Colonic mucosa (tissue), 4 donors: Measurements from ENCODE around the gene SLC9A2. TPM values are rescaled to one million over a fixed set of nuclear protein-coding genes. Genes with fewer than 3 reads are reported as not detected.

Experiments
- DNase-seq: peaks from one replicate; pipeline ENCODE4 v3.0.0-alpha.2; 2020
- H3K27ac ChIP-seq: fragments of 200-600 bp; one replicate; pipeline ENCODE4 v1.8.0; 2021
- H3K27me3 ChIP-seq: fragments of 200-600 bp; one replicate; pipeline ENCODE4 v1.8.0; 2021
- H3K36me3 ChIP-seq: fragments of 200-600 bp; one replicate; pipeline ENCODE4 v1.8.0; 2021
- H3K4me1 ChIP-seq: fragments of 200-600 bp; one replicate; pipeline ENCODE4 v1.8.0; 2021; ENCODE audit warnings: mild to moderate bottlenecking
- H3K4me3 ChIP-seq: fragments of 200-600 bp; one replicate; pipeline ENCODE4 v1.8.0; 2021
- H3K9ac ChIP-seq, 2 donors: one replicate each; pipeline ENCODE4 v1.7.0; 2013; ENCODE audit warnings: control low read depth in 2 of 2, low read depth in 2 of 2, low read length in 2 of 2
- H3K9me3 ChIP-seq: fragments of 200-600 bp; one replicate; pipeline ENCODE4 v1.8.0; 2021
- intact Hi-C: fragments of 100-400 bp; cut with DNase I; formaldehyde crosslinking; loops from one replicate; pipeline ENCODE4 v1.14.1; 2022
- total RNA-seq, 2 donors: library from RNA; stranded (reverse); fragmentation: NEBNext Ultra II Directional in 1 of 2; extraction: Animal tissue kit (Norgen Biotek cat#: 25700) in 1 of 2; gene quantifications; one replicate each; pipeline ENCODE4 v1.2.1, GENCODE V29; 2021
- TF ChIP-seq, protein P1 (sequence below): fragments of 200-600 bp; IDR thresholded peaks from one replicate; pipeline ENCODE4 v1.8.0; 2022; ENCODE audit warnings: antibody characterized with exemption, mild to moderate bottlenecking
- donor health status: healthy.
- donor health status: DM: no; HTN: no; CAD: no.
- donor health status: DM: no; HTN: no; CAD: no.

Gene SLC9A2
- total RNA-seq, 2 donors from 2014 or later, result 58.4 to 76.2 TPM

DNA sequence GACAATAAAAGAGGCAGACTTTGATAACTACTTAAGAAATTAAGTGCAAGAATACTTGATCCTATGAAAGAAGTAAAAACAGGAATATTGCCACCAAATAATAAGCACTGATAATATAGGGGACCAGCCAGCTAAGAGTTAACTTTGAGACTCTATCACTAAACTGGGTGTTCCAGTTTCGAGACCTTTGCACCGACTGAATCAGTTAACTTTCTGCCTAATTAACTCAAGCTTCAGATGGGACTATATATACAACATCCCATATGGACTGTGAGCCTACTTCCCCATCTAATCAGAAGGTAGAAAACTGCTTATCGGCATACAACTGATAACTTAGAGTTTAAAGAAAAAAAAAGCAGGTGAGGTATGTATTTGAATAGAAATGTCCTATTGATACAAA lies 25.8 kb upstream of the SLC9A2 start:
- H3K4me1 ChIP-seq, result peaks cover 3% of the 10 kb centered on the region
- no peak overlapping the region for H3K9ac ChIP-seq
- H3K9me3 ChIP-seq, result no peaks in the 10 kb centered on the region
- TF ChIP-seq, protein P1, sequence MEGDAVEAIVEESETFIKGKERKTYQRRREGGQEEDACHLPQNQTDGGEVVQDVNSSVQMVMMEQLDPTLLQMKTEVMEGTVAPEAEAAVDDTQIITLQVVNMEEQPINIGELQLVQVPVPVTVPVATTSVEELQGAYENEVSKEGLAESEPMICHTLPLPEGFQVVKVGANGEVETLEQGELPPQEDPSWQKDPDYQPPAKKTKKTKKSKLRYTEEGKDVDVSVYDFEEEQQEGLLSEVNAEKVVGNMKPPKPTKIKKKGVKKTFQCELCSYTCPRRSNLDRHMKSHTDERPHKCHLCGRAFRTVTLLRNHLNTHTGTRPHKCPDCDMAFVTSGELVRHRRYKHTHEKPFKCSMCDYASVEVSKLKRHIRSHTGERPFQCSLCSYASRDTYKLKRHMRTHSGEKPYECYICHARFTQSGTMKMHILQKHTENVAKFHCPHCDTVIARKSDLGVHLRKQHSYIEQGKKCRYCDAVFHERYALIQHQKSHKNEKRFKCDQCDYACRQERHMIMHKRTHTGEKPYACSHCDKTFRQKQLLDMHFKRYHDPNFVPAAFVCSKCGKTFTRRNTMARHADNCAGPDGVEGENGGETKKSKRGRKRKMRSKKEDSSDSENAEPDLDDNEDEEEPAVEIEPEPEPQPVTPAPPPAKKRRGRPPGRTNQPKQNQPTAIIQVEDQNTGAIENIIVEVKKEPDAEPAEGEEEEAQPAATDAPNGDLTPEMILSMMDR, result no peak
- H3K27me3 ChIP-seq, result no peaks in the 10 kb centered on the region
- H3K36me3 ChIP-seq, result no peaks in the 10 kb centered on the region
- H3K4me3 ChIP-seq, result no peak overlapping the region
- H3K27ac ChIP-seq, result peak overlapping the region; percentile 3
- intact Hi-C loops, result loop anchor here (5.0 kb wide), 1 partner anchor 121 kb away; the partner anchor contains the start of gene SLC9A4
- no peak for DNase-seq

DNA sequence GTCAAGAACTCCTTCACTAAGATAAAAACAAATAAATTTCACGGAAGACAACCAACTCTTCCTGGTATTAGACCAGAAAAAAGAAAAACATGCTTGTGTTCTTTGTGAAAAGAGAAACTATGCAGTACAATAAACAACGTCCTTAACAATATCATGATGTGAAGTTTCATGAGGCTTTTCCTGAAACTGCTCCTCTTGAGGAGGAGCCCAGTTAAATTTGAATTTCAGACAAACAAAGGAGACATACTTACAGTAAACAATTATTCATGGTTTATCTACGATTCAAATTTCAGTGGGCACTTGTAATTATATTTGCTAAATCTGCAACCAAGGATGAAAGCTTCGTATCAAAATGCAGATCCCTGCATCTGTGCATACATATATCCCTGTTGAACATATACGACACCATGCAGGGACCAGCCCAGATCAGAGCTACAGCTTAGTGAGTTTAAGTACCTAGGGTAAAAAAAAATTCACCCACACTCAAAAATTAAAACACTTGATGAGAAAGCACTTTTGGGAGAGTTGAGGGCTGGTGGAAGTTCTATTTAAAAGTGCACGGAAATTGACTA lies 24.8 kb upstream of the SLC9A2 start:
- H3K27ac ChIP-seq, result no peak overlapping the region
- no peaks in the 10 kb centered on the region for H3K36me3 ChIP-seq
- intact Hi-C loops, result loop anchor here (5.0 kb wide), 1 partner anchor 122 kb away; the partner anchor contains the start of gene SLC9A4
- no peak overlapping the region for H3K9ac ChIP-seq
- no peaks in the 10 kb centered on the region for H3K27me3 ChIP-seq
- no peak overlapping the region for H3K4me3 ChIP-seq
- TF ChIP-seq, protein P1, result no peak
- DNase-seq, result no peak
- H3K4me1 ChIP-seq, result peaks cover 3% of the 10 kb centered on the region
- no peaks in the 10 kb centered on the region for H3K9me3 ChIP-seq

DNA sequence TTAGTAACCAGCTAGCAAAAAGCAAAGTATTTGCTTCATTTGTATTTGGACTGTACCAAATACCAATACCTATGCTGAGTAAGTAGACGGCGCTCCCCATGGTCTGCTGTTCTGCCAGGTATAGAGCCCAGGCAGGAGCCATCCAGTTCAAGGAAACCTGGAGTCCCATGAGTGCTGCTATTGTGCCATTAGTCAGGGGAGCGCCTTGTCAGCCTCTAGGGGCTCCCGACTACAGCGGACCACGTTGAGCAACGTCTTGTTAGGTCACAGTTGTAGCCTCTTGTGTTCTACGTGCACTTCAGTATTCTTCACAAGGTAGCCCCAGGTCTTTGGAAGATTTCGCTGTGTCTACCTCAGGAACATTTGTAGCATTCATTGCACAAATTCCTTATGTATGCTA lies 21.6 kb upstream of the SLC9A2 start:
- H3K9ac ChIP-seq, result no peak overlapping the region
- TF ChIP-seq, protein P1, result no peak
- H3K27ac ChIP-seq, result no peak overlapping the region
- no peak overlapping the region for H3K4me3 ChIP-seq
- DNase-seq, result no peak
- H3K27me3 ChIP-seq, result no peaks in the 10 kb centered on the region
- H3K9me3 ChIP-seq, result no peaks in the 10 kb centered on the region
- intact Hi-C loops, result no loop called here
- peaks cover 2% of the 10 kb centered on the region for H3K4me1 ChIP-seq
- no peaks in the 10 kb centered on the region for H3K36me3 ChIP-seq

GRCh38 chr2:102599486-102599885 lies 19.9 kb upstream of the SLC9A2 start:
- H3K27me3 ChIP-seq, result no peaks in the 10 kb centered on the region
- intact Hi-C loops, result no loop called here
- H3K27ac ChIP-seq, result no peak overlapping the region
- no peaks in the 10 kb centered on the region for H3K4me1 ChIP-seq
- no peak for DNase-seq
- H3K4me3 ChIP-seq, result no peak overlapping the region
- H3K9ac ChIP-seq, result no peak overlapping the region
- TF ChIP-seq, protein P1, result no peak
- H3K9me3 ChIP-seq, result no peaks in the 10 kb centered on the region
- no peaks in the 10 kb centered on the region for H3K36me3 ChIP-seq

- H3K27me3 ChIP-seq, result no peaks in the 10 kb centered on the region
- H3K4me3 ChIP-seq, result no peak overlapping the region
- TF ChIP-seq, protein P1, result no peak
- H3K9me3 ChIP-seq, result no peaks in the 10 kb centered on the region
- no peak overlapping the region for H3K9ac ChIP-seq
- H3K36me3 ChIP-seq, result no peaks in the 10 kb centered on the region
- H3K4me1 ChIP-seq, result no peaks in the 10 kb centered on the region
- DNase-seq, result no peak
- intact Hi-C loops, result no loop called here
- H3K27ac ChIP-seq, result no peak overlapping the region
These were observed 17.6 kb upstream of the SLC9A2 start for GRCh38 chr2:102601730-102602129.
